PC-9 (cell line): ENCODE measurements around the gene BRMS1. TPM values are rescaled to one million over a fixed set of nuclear protein-coding genes. Genes with fewer than 3 reads are reported as not detected.

Experiments
- BruUV-seq: library from RNA; stranded (reverse); fragments of 400-500 nt; replicated peaks from 2 replicates; lab custom pipeline; 2021; lab: Mats Ljungman, UMichigan
- CTCF ChIA-PET: fragments of 300-600 bp; sonication (Branson Sonifier 250); formaldehyde crosslinking; loops from one replicate; lab custom pipeline; 2022; ENCODE audit warnings: antibody characterized with exemption; lab: Charles Lee
- POLR2A ChIA-PET: fragments of 300-600 bp; sonication (Branson Sonifier 250); formaldehyde crosslinking; loops from one replicate; lab custom pipeline; 2022; ENCODE audit warnings: antibody characterized with exemption; ENCODE audit not compliant: unreplicated experiment; lab: Charles Lee
- DNase-seq, 2 experiments: peaks; one replicate each; pipeline versions ENCODE4 v3.0.0 to v3.0.0-alpha.2; 2015 to 2022; ENCODE audit warnings: mixed read lengths in 1 of 2
- H2AFZ ChIP-seq: fragments of 200-600 bp; sonication (generic); 2 replicates; pipeline ENCODE4 v1.8.1; 2017; ENCODE audit warnings: antibody characterized with exemption
- H3F3A ChIP-seq: fragments of 200-600 bp; sonication (generic); 2 replicates; pipeline ENCODE4 v1.8.1; 2017; ENCODE audit warnings: antibody characterized with exemption, mild to moderate bottlenecking, low read depth; ENCODE audit not compliant: insufficient read depth
- H3K27ac ChIP-seq: fragments of 200-600 bp; sonication (generic); 2 replicates; pipeline ENCODE4 v1.6.1; 2016; ENCODE audit warnings: mixed run types
- H3K27me3 ChIP-seq: fragments of 200-600 bp; sonication (generic); 2 replicates; pipeline ENCODE4 v1.6.1; 2016; ENCODE audit warnings: low read depth, mixed run types; ENCODE audit not compliant: insufficient read depth
- H3K36me3 ChIP-seq: fragments of 200-600 bp; sonication (generic); 2 replicates; pipeline ENCODE4 v1.6.1; 2016; ENCODE audit warnings: low read depth, mixed run types
- H3K4me1 ChIP-seq: fragments of 200-600 bp; sonication (generic); replicated peaks from 2 replicates; pipeline ENCODE4 v1.6.1; 2016; ENCODE audit warnings: mixed run types; ENCODE audit not compliant: insufficient read depth
- H3K4me2 ChIP-seq: fragments of 200-600 bp; sonication (generic); 2 replicates; pipeline ENCODE4 v1.6.1; 2017; ENCODE audit warnings: mixed run types
- H3K4me3 ChIP-seq: fragments of 200-600 bp; sonication (generic); 2 replicates; pipeline ENCODE4 v1.6.1; 2016; ENCODE audit warnings: mixed run types
- H3K79me2 ChIP-seq: fragments of 200-600 bp; sonication (generic); 2 replicates; pipeline ENCODE4 v1.6.1; 2017; ENCODE audit warnings: low read depth, mixed run types
- H3K9me2 ChIP-seq: fragments of 200-600 bp; sonication (generic); 2 replicates; pipeline ENCODE4 v1.8.1; 2017; ENCODE audit warnings: mild to moderate bottlenecking; ENCODE audit not compliant: insufficient read depth
- H3K9me3 ChIP-seq: fragments of 200-600 bp; sonication (generic); 2 replicates; pipeline ENCODE4 v1.8.1; 2016; ENCODE audit warnings: low read depth; ENCODE audit not compliant: insufficient read depth
- H4K20me1 ChIP-seq: fragments of 200-600 bp; sonication (generic); 2 replicates; pipeline ENCODE4 v1.8.1; 2017; ENCODE audit not compliant: insufficient read depth
- CTCF ChIP-seq: fragments of 200-600 bp; sonication (generic); conservative IDR thresholded peaks from 2 replicates; pipeline ENCODE4 v1.6.1; 2017; ENCODE audit warnings: mixed run types, antibody characterized with exemption, mild to moderate bottlenecking, moderate library complexity
- EZH2 ChIP-seq: fragments of 200-600 bp; sonication (generic); IDR thresholded peaks from 2 replicates; pipeline ENCODE4 v1.8.0; 2017; ENCODE audit warnings: antibody characterized with exemption, low read depth
- intact Hi-C: fragments of 100-400 bp; cut with micrococcal nuclease; formaldehyde crosslinking; loops from one replicate; pipeline ENCODE4 v1.10.0; 2022; ENCODE audit not compliant: unreplicated experiment
- total RNA-seq: library from RNA; stranded (reverse); gene quantifications from 2 replicates; pipeline ENCODE4 v1.2.3, GENCODE V29; 2021

BRMS1 gene
- total RNA-seq, 1 experiment from 2014 or later: 54.3 TPM

- Histone ChIP-seq H3K4me2 (no peak overlapping the region), H3K36me3 (no peaks in the 10 kb centered on the region), H2AFZ (no peak overlapping the region), H3K27me3 (no peaks in the 10 kb centered on the region), H3K27ac (no peak overlapping the region), H3K4me3 (no peak overlapping the region), H3K9me3 (no peaks in the 10 kb centered on the region), H3K4me1 (peaks cover 34% of the 10 kb centered on the region), H3K79me2 (no peaks in the 10 kb centered on the region), H3F3A (peaks cover 10% of the 10 kb centered on the region; the same call in 1 of the 2 replicates), H3K9me2 (no peaks in the 10 kb centered on the region), H4K20me1 (no peaks in the 10 kb centered on the region)
- CTCF ChIA-PET: interaction anchor here (0.6 to 1.5 kb wide), 5 partner anchors 17 to 60 kb away, joined by 3 to 5 read pairs (median 3); no protein-coding TSS in a partner anchor
- intact Hi-C loops: no loop called here
- DNase-seq: no peak
- POLR2A ChIA-PET: interaction anchor here (0.7 kb wide), 1 partner anchor 19 kb away, joined by 3 read pairs; no protein-coding TSS in a partner anchor
- no peak for TF ChIP-seq CTCF
- no peak for TF ChIP-seq EZH2
- BruUV-seq: no TSS peak
Observed at GRCh38 chr11:66329165-66329673, 15.7 kb downstream of the BRMS1 start.

- peaks cover 10% of the 10 kb centered on the region; the same call in 1 of the 2 replicates for H3F3A ChIP-seq
- H3K4me3 ChIP-seq: no peak overlapping the region
- POLR2A ChIA-PET: interaction anchor here (0.7 kb wide), 1 partner anchor 20 kb away, joined by 3 read pairs; no protein-coding TSS in a partner anchor
- H3K27ac ChIP-seq: no peak overlapping the region
- no peaks in the 10 kb centered on the region for H4K20me1 ChIP-seq
- peaks cover 34% of the 10 kb centered on the region for H3K4me1 ChIP-seq
- H3K36me3 ChIP-seq: no peaks in the 10 kb centered on the region
- H3K9me3 ChIP-seq: no peaks in the 10 kb centered on the region
- H3K27me3 ChIP-seq: no peaks in the 10 kb centered on the region
- no peaks in the 10 kb centered on the region for H3K9me2 ChIP-seq
- CTCF ChIA-PET: interaction anchor here (0.6 to 1.5 kb wide), 6 partner anchors 16 to 101 kb away, joined by 3 to 8 read pairs (median 4); no protein-coding TSS in a partner anchor
- no peaks in the 10 kb centered on the region for H3K79me2 ChIP-seq
- H2AFZ ChIP-seq: no peak overlapping the region
- no TSS peak for BruUV-seq
- H3K4me2 ChIP-seq: peak overlapping the region; percentile 45
- TF ChIP-seq CTCF (peak; percentile 99), EZH2 (no peak)
- DNase-seq: peak; percentile 67 to 80
- intact Hi-C loops: loop anchor here (1.0 kb wide), 1 partner anchor 16 kb away; no protein-coding TSS in a partner anchor
Observed at GRCh38 chr11:66328302-66329144, 16.4 kb downstream of the BRMS1 start.

GRCh38 chr11:66328031-66328301 is 16.9 kb downstream of the BRMS1 start:
- no peaks in the 10 kb centered on the region for H3K27me3 ChIP-seq
- BruUV-seq: no TSS peak
- H3K4me3 ChIP-seq: no peak overlapping the region
- no peaks in the 10 kb centered on the region for H3K9me3 ChIP-seq
- ChIA-PET CTCF (no interaction called here), POLR2A (no interaction called here)
- no peaks in the 10 kb centered on the region for H3K36me3 ChIP-seq
- H4K20me1 ChIP-seq: no peaks in the 10 kb centered on the region
- TF ChIP-seq EZH2 (no peak), CTCF (no peak)
- no peaks in the 10 kb centered on the region for H3K79me2 ChIP-seq
- no peak for DNase-seq
- peaks cover 34% of the 10 kb centered on the region for H3K4me1 ChIP-seq
- H3K9me2 ChIP-seq: no peaks in the 10 kb centered on the region
- no peak overlapping the region for H3K4me2 ChIP-seq
- peaks cover 10% of the 10 kb centered on the region; the same call in 1 of the 2 replicates for H3F3A ChIP-seq
- no peak overlapping the region for H3K27ac ChIP-seq
- no peak overlapping the region for H2AFZ ChIP-seq
- intact Hi-C loops: loop anchor here (1.0 kb wide), 1 partner anchor 16 kb away; no protein-coding TSS in a partner anchor
